ENCODE measurements around the gene MGAT4A.

- TF ChIP-seq POLR2A (IDR thresholded peaks at IDR 0.05): no peak
- TF ChIP-seq CTCF (IDR thresholded peaks at IDR 0.05): no peak
Observed at GRCh38 chr2:98739020-98739419, 8.1 kb upstream of the MGAT4A start.

Measured in testis (tissue), 2 donors.